CD4-positive, alpha-beta T cell treated with Interleukin-4 for 1 hour (primary cell): ENCODE measurements around the gene MAN1C1.

Source experiments
- DNase-seq, 2 donors: peaks; one replicate each; pipeline ENCODE4 v3.0.0-alpha.2; 2020 to 2022

MAN1C1 gene

GRCh38 chr1:25744140-25744581, 127.6 kb downstream of the MAN1C1 start:
- DNase-seq, result no peak

GRCh38 chr1:25744636-25745425, 128.2 kb downstream of the MAN1C1 start:
- no peak for DNase-seq

GRCh38 chr1:25746299-25747045, 129.9 kb downstream of the MAN1C1 start:
- no peak for DNase-seq

- no peak for DNase-seq
Observed at GRCh38 chr1:25747046-25747719, 130.6 kb downstream of the MAN1C1 start.

GRCh38 chr1:25748531-25749205, 132.1 kb downstream of the MAN1C1 start:
- DNase-seq, result no peak

GRCh38 chr1:25750923-25751605, 134.5 kb downstream of the MAN1C1 start:
- no peak for DNase-seq

- peak in 1 of 2 donors; percentile 17 for DNase-seq
Observed at GRCh38 chr1:25754470-25755181, 138.0 kb downstream of the MAN1C1 start.

- no peak for DNase-seq
Observed at GRCh38 chr1:25755475-25756125, 139.0 kb downstream of the MAN1C1 start.

- DNase-seq, result no peak
Observed at GRCh38 chr1:25756215-25756614, 139.6 kb downstream of the MAN1C1 start.

GRCh38 chr1:25757151-25757845, 140.7 kb downstream of the MAN1C1 start:
- DNase-seq, result no peak

GRCh38 chr1:25757846-25758185, 141.2 kb downstream of the MAN1C1 start:
- no peak for DNase-seq

GRCh38 chr1:25758466-25759070, 142.0 kb downstream of the MAN1C1 start:
- DNase-seq, result no peak

- DNase-seq, result no peak
Observed at GRCh38 chr1:25760122-25760719, 143.6 kb downstream of the MAN1C1 start.

- DNase-seq, result no peak
Observed at GRCh38 chr1:25760871-25761270, 144.3 kb downstream of the MAN1C1 start.

- DNase-seq, result no peak
Observed at GRCh38 chr1:25763493-25763892, 146.9 kb downstream of the MAN1C1 start.

- DNase-seq, result no peak
Observed at GRCh38 chr1:25765136-25765922, 148.7 kb downstream of the MAN1C1 start.

GRCh38 chr1:25765923-25766589, 149.5 kb downstream of the MAN1C1 start:
- no peak for DNase-seq

- DNase-seq, result no peak
Observed at GRCh38 chr1:25766721-25767436, 150.3 kb downstream of the MAN1C1 start.
